ENCODE measurements around the gene NCBP3. TPM values are rescaled to one million over a fixed set of nuclear protein-coding genes. Genes with fewer than 3 reads are reported as not detected.

The NCBP3 gene
- total and polyA plus RNA-seq, 9 of the 15 experiments (the other 6 are each of a cell fraction or from before 2014, with no cell fraction given), result 3.1 to 25.5 (median 20.5) TPM

GRCh38 chr17:3801347-3801746, 44.7 kb downstream of the NCBP3 start (continued):
- TF ChIP-seq NR4A1 (CRISPR knock-in tag; IDR thresholded peaks at IDR 0.05) (no peak), NR4A1 (tag; IDR thresholded peaks at IDR 0.05) (no peak)

GRCh38 chr17:3800362-3801271, 45.4 kb downstream of the NCBP3 start, which contains the start of gene ITGAE:
ITGAE (minus strand) TSS chr17:3801188; CDS start chr17:3801144, 44 bp downstream.
- ATAC-seq (peak; percentile 19; the same call in 2 of the 3 replicates), DNase-seq (ENCODE audit: extremely low read depth in 1 of 4, low spot score in 3 of 4) (no peak), FAIRE-seq (no peak)
- peaks cover 0 to 4% of the 10 kb centered on the region in 2 experiments; a peak in 1 of 5 replicates for H3K27me3 ChIP-seq (ENCODE audit: control insufficient read depth in 2 of 2, insufficient read depth in 2 of 2, low read length in 2 of 2)
- H3K4me3 ChIP-seq, result no peak within 1 kb of the TSS
- in situ Hi-C loops (cut with MboI) (no loop called here), intact Hi-C loops (cut with micrococcal nuclease) (no loop called here)
- peak within 1 kb of the TSS in 1 of 2 experiments; percentile 52; a peak in 2 of 4 replicates for H3K9ac ChIP-seq (ENCODE audit: insufficient read depth in 1 of 2, low read depth in 2 of 2, low read length in 2 of 2)
- H2AFZ ChIP-seq (ENCODE audit: low read depth, low read length), result no peak within 1 kb of the TSS
- H3K9me3 ChIP-seq (replicated peaks; ENCODE audit: control insufficient read depth, insufficient read depth, low read depth, low read length), result no peaks in the 10 kb centered on the region
- no peaks in the 10 kb centered on the region for H3K9me1 ChIP-seq (ENCODE audit: control insufficient read depth, insufficient read depth, low read length)
- H3K36me3 ChIP-seq (ENCODE audit: control insufficient read depth, insufficient read depth, low read length), result no peaks in the 10 kb centered on the region
- H3K4me2 ChIP-seq (ENCODE audit: insufficient read depth, low read length), result no peak within 1 kb of the TSS
- WGBS (ENCODE audit: insufficient coverage, low coverage, missing lambda C conversion rate), result 36% methylated on average over 12 of the region's 17 CpGs
- no peaks in the 10 kb centered on the region for H3K79me2 ChIP-seq (ENCODE audit: control insufficient read depth, insufficient read depth, low read length)
- TF ChIP-seq XRCC3 (IDR thresholded peaks at IDR 0.05) (no peak), SIN3B (IDR thresholded peaks at IDR 0.05; ENCODE audit: low read depth) (no peak), CBFA2T2 (conservative IDR thresholded peaks at IDR 0.05) (no peak), EGR1 (conservative IDR thresholded peaks at IDR 0.05) (no peak)
- no peak within 1 kb of the TSS for H3K27ac ChIP-seq (ENCODE audit: extremely low read depth, low read depth, low read length)
- CTCF ChIA-PET (ENCODE audit: low intra/inter-chr PET ratio), result no interaction called here
- peaks cover 0 to 4% of the 10 kb centered on the region in 2 experiments; a peak in 2 of 5 replicates for H3K4me1 ChIP-seq (replicated peaks in 1 of 2; ENCODE audit: control insufficient read depth in 2 of 2, insufficient read depth in 2 of 2, low read length in 2 of 2)
- no TSS peak for BruUV-seq (replicated peaks)
- POLR2A ChIA-PET, result interaction anchor here (0.6 to 1.0 kb wide), 2 partner anchors 12 to 77 kb away, joined by 3 read pairs; partner anchors contain the start of gene HASPIN
- H4K20me1 ChIP-seq (replicated peaks; ENCODE audit: control insufficient read depth, insufficient read depth, low read length), result no peaks in the 10 kb centered on the region
